Body of pancreas (tissue), 4 donors: ENCODE results near the gene TIMM13.

Experiments used
- POLR2A ChIP-seq, 3 donors: fragments of 450-650 bp; IDR thresholded peaks; one replicate each; pipeline ENCODE4 v1.6.1; 2016; ENCODE audit warnings: antibody characterized with exemption in 3 of 3, mild to moderate bottlenecking in 2 of 3
- TF ChIP-seq, protein P1 (sequence below), 7 experiments: fragments of 450-650 bp in 4 of 7; fragments of 200-600 bp in 3 of 7; sonication (generic) in 3 of 7; IDR thresholded peaks; one replicate each; pipeline ENCODE4 v1.5.1; 2016 to 2019; ENCODE audit warnings: antibody characterized with exemption in 7 of 7

DNA sequence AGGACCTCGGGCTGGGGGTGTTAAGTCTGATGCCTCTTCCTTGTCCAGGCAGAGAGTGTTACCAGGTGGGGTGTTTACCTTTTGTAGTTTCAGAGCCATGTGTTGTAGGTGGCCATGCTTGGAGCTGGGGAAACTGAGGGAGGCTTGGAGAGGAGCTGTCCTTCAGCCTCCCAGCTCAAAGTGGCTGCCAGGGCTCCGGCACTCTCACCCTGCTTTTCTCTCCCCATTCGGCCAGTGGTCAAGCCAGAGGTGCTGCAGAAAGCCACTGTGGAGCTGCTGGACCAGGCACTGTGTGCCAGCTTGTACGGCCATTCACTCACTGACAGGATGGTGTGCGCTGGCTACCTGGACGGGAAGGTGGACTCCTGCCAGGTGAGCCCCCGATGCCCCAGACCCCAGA is 17.4 kb downstream of the TIMM13 start:
- TF ChIP-seq, protein P1, sequence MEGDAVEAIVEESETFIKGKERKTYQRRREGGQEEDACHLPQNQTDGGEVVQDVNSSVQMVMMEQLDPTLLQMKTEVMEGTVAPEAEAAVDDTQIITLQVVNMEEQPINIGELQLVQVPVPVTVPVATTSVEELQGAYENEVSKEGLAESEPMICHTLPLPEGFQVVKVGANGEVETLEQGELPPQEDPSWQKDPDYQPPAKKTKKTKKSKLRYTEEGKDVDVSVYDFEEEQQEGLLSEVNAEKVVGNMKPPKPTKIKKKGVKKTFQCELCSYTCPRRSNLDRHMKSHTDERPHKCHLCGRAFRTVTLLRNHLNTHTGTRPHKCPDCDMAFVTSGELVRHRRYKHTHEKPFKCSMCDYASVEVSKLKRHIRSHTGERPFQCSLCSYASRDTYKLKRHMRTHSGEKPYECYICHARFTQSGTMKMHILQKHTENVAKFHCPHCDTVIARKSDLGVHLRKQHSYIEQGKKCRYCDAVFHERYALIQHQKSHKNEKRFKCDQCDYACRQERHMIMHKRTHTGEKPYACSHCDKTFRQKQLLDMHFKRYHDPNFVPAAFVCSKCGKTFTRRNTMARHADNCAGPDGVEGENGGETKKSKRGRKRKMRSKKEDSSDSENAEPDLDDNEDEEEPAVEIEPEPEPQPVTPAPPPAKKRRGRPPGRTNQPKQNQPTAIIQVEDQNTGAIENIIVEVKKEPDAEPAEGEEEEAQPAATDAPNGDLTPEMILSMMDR (IDR thresholded peaks at IDR 0.05), result no peak
- no peak for TF ChIP-seq POLR2A (IDR thresholded peaks at IDR 0.05)
